ENCODE results near the gene LIME1.

Gene LIME1, protein sequence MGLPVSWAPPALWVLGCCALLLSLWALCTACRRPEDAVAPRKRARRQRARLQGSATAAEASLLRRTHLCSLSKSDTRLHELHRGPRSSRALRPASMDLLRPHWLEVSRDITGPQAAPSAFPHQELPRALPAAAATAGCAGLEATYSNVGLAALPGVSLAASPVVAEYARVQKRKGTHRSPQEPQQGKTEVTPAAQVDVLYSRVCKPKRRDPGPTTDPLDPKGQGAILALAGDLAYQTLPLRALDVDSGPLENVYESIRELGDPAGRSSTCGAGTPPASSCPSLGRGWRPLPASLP

DNA sequence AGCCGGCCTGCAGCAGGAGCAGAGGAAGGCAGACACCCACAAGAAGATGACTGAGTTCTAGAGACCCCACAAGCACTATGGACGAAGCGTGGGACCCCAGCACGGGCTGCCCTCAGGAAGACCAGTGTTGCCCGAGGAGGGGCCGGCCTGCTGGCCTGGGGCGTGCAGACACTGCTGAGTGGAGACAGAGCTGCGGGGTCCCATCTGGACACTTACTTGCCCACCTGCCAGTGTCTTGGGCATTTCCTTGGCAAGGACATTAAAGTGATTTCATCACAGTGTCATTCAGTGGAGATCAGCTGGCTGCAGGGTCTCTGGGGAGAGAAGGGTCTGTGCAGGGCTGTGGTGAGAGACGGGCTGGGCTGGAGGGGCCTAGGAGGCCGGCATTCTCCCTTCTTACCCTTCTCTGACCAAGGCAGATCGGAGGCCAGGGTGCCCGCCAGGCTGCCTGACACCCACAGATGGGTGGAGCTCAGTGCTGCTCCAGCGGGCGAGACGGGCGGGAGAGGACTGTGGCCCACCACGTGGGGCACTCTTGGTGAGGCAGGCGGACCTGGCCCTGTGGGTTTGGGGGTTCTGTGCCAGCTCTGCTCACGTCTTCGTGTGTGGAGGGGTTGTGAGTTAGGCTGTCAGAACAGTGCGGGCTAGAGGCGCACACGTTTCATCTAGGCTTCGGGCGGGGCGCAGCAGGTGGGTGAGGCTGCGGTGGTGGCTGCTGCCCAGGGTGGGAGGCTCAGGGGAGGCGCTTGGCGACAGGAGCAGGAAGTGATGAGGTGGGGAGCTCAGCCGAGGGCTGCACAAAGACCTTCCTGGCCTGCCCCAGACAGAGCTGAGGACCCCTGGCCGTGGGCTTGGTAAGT is at the start of gene LIME1:
Gene LIME1 (plus strand): TSS at position 806 of the 860 bp plus-strand sequence. CDS start 886 bp downstream, outside the sequence.
- DNase-seq (ENCODE audit: low read depth in 2 of 2) = no peak

DNA sequence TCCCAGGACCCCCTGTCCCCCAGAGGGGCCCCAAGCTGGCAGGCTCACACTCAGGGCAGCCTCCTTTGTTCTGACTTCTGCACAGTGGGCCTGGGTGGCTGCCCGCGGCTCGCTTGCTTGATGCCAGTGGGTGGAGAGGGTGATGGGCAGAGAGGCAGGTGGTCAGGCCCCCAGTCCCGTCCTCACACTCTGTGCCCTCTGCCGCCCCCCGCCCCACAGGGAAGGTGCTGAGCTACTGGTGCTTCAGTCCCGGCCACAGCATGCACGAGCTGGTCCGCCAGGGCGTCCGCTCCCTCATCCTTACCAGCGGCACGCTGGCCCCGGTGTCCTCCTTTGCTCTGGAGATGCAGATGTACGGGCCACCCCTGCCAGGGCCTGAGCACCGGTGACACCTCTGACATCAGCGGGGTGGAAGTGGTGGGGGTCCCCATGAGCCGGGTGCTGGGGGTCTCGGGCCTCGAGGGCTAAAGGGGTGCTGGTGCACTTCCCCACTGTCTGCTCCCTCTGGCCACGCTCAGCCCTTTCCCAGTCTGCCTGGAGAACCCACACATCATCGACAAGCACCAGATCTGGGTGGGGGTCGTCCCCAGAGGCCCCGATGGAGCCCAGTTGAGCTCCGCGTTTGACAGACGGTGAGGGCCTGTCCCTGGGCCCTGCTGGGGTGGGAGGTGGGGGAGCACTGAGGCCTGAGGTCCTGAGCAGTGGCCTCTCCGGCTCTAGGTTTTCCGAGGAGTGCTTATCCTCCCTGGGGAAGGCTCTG is 48.9 kb upstream of the LIME1 start:
- no peak for DNase-seq (ENCODE audit: low read depth in 2 of 2)

DNA sequence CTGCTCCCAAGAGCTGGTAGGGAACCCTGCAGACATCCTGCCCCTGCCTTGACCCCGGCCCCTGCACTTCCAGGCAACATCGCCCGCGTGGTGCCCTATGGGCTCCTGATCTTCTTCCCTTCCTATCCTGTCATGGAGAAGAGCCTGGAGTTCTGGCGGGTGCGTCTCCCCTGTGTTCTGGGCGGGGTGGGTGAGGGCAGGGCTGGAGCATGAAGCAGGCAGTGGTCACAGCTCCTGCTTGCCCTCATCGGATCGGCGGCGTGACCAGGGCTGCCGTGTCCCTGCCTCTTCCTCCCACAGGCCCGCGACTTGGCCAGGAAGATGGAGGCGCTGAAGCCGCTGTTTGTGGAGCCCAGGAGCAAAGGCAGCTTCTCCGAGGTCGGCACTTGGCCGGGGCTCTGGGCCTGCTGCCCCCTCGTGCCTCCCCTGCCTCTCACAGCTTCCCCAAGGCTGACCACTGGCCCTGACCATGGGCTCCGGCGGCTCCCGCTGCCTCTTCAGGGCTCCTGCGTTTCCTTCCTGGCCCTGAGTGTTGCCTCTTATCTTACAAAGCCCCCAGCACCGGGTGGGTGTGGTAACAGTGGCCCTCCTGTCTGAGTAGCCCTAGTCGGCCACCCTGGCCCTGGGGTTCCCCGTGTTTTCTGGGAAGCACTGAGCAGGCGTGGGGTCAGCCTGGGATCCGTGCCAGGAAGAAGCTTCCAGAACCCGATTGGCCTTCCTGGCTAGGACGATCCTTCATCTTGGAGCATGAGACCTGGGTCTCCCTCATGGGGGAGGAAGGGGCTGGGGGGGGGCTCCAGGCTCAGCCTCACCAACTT is 48.0 kb upstream of the LIME1 start:
- no peak for DNase-seq (ENCODE audit: low read depth in 2 of 2)

DNA sequence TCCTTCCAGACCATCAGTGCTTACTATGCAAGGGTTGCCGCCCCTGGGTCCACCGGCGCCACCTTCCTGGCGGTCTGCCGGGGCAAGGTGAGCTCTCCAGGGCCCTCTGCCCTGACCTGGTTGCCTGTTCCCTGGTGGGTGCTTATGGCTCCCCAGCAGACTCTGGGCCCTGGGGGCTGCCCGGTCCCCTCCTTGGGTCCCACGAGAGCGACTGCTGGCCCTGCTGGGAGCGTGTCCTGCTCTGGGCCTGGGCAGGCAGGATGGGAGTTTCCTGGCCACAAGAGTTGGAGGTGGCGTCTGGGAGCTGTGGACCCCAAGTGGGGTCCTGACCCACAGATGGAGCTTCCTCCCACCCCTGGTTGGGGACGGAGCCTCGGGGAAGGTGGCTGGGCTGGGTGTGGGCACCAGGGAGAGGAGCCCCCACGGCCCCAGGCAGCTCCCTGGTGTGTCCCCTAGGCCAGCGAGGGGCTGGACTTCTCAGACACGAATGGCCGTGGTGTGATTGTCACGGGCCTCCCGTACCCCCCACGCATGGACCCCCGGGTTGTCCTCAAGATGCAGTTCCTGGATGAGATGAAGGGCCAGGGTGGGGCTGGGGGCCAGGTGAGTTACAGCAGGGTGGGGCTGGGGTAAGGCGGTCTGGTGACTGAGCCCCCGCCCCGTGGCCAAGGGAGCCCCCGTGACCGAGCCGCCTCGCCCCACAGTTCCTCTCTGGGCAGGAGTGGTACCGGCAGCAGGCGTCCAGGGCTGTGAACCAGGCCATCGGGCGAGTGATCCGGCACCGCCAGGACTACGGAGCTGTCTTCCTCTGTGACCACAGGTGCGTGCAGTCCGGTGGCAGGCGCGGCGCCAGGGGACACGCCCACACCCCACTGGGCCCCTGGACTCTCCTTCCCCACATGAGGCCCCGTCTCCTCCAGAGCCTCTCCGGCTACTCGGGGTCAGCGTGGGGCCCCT is 47.1 kb upstream of the LIME1 start:
- DNase-seq (ENCODE audit: low read depth in 2 of 2) = no peak

DNA sequence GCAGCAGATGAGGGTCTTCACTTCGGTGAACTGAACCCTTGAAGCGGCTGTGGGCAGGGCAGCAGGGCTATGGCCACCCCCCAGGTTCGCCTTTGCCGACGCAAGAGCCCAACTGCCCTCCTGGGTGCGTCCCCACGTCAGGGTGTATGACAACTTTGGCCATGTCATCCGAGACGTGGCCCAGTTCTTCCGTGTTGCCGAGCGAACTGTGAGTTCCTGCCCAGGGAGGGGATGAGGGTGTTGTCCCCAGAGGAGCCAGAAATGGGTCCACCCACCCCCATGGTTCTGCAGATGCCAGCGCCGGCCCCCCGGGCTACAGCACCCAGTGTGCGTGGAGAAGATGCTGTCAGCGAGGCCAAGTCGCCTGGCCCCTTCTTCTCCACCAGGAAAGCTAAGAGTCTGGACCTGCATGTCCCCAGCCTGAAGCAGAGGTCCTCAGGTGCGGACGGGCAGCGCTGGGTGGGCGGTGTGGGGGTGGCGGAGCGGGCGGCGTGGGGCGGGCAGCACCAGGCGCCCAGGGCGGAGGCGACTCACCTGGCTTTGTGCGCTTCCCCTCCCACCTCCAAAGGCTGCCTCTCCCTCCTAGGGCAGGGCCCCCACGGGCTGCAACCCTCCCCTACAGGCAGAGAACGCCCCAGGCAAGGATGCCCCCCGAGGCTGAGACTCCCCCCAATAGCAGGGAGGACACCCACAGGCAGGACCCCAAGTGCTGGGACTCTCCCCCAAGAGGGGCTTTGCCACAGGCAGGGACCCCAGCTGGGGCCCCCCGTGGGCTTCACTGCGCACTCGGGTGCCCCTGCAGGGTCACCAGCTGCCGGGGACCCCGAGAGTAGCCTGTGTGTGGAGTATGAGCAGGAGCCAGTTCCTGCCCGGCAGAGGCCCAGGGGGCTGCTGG is 46.2 kb upstream of the LIME1 start:
- DNase-seq (ENCODE audit: low read depth in 2 of 2) = no peak

DNA sequence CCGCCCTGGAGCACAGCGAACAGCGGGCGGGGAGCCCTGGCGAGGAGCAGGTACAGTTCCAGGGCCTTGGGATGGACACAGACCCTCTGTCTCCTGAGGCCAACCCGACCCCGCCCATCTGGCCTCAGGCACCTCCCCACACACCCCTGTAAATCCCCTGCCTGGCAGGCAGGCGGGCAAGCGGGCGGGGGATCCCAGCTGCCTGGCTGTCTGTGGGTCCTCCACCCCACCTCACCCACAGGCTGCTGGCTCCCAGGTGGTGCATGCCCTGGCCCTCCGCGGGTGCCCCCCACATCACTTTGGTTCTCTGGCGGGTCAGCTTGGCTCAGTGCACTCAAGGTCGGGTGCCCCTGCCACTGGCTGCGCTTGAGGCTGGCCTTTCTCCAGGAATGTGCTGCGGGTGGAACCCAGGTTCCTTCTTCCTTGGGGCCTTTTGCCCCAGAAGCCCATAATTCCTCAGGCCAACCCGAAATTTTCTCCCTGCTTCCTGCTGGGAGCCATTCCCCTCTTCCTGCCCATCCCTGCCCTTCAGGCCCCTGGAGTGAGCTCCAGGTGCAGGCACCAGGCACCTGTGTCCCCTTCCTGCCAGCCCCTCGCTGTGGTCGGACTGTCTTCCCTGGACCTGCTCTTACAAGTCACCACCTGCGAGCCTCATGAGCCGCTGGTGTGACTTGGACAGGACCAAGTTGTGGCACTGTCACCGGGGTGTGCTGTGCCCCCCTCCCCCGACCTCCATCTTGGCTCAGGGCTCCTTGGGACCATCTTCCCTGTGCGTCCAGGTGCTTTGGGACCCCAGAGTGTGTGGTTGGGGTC is 45.4 kb upstream of the LIME1 start:
- no peak for DNase-seq (ENCODE audit: low read depth in 2 of 2)

DNA sequence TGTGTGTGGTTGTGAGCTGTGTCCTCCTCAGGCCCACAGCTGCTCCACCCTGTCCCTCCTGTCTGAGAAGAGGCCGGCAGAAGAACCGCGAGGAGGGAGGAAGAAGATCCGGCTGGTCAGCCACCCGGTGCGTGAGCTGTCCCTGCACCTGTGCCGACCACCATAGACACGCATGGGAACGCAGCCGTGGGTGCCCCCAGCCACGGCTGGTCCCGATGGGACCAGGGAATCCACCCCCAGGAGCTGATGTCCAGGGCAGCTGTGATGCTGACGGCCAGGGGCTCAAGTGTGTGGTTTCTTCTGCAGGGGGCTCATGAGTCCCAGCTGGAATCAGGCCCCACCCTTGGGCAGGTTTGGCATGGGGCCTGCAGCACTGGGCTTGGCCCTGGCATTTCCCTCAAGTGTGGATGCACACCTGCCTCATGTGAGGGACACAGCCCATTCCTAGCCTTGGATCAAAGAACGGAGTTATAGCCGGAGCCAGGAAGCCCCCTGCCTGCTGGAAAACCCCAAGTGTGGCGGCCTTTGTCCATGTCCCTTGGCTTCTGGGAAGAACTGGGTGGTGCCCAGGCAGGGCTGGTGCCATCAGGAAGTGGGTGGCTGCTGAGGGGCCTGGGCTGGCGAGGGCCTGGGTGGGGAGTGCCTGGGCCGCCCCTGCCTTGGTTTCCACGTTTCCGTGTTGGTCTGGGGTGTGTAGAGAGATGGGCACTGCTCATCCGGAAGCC is 44.6 kb upstream of the LIME1 start:
- DNase-seq (ENCODE audit: low read depth in 2 of 2) = no peak

DNA sequence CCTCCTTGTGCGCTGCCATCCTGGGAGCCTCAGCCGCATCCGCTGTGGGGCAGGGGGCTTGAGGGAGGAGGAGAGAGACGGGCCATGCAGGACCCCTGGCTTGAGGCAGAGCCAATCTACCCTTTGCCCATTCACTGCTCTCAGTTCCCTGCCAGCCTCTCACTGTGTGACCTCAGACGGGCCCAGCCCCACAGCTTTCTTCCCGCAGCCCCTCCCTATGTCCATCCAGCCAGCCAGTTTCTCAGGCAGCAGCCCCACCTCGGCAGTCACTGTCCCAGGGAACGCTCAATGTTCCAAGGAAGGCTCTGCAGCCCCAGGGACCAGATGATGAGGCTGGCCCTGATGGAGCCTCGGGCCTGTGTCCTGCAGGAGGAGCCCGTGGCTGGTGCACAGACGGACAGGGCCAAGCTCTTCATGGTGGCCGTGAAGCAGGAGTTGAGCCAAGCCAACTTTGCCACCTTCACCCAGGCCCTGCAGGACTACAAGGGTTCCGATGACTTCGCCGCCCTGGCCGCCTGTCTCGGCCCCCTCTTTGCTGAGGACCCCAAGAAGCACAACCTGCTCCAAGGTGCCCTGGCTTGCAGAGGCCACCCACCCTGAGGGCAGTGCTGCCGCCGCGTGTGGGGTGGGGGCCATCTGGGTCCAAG is 43.9 kb upstream of the LIME1 start:
- DNase-seq (ENCODE audit: low read depth in 2 of 2) = no peak

DNA sequence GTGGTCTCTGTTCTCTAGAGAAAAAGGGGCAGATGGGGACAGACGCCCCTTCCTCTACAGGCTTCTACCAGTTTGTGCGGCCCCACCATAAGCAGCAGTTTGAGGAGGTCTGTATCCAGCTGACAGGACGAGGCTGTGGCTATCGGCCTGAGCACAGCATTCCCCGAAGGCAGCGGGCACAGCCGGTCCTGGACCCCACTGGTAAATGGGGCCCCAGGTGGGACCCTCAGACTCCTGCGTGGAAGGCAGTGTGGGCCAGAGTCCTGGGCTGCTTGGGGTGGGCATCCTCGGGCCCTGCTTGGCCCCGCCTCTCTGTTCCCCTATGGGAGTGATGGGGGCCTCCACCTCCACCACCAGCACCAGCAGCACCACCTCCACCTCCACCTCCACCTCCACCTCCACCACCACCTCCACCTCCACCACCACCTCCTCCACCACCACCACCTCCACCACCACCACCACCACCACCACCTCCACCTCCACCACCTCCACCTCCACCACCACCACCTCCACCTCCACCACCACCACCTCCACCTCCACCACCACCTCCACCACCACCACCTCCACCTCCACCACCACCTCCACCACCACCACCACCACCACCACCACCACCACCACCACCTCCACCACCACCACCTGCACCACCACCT is 43.3 kb upstream of the LIME1 start:
- no peak for DNase-seq (ENCODE audit: low read depth in 2 of 2)

DNA sequence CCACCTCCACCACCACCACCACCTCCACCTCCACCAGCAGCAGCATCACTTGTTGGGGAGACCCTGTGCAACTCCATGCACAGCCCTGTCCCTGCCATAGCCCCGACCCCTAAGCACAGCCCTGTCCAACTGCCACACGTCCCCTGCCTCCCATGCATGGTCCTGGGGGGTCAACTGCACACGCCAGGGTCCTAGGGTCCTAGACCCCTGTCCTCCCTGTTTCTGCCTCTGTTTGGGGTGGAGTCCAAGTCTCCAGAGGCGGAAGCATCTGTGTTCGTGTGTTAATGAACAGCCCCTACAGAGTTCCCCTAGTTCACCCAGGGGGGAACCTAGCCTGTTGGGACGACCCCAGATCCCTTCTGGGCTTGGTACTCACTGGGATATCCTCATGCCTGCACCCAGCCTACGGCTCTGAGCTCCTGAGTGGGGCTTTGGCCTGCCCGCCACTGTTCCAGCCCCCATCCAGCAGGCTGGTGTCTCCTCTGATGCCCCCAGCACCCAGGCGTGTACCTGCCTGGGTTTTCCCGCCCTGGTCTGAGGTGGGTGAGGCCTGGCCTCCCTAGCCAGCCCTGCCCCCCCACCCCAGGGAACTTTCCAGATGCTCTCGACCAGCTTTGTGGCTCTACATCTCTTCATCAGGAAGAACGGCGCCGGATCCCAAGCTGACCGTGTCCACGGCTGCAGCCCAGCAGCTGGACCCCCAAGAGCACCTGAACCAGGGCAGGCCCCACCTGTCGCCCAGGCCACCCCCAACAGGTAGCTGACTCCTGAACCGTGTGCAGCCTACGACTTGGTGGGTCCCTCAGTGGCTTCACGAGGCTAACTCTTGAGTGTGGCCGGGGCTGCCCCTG is 42.5 kb upstream of the LIME1 start:
- DNase-seq (ENCODE audit: low read depth in 2 of 2) = no peak

DNA sequence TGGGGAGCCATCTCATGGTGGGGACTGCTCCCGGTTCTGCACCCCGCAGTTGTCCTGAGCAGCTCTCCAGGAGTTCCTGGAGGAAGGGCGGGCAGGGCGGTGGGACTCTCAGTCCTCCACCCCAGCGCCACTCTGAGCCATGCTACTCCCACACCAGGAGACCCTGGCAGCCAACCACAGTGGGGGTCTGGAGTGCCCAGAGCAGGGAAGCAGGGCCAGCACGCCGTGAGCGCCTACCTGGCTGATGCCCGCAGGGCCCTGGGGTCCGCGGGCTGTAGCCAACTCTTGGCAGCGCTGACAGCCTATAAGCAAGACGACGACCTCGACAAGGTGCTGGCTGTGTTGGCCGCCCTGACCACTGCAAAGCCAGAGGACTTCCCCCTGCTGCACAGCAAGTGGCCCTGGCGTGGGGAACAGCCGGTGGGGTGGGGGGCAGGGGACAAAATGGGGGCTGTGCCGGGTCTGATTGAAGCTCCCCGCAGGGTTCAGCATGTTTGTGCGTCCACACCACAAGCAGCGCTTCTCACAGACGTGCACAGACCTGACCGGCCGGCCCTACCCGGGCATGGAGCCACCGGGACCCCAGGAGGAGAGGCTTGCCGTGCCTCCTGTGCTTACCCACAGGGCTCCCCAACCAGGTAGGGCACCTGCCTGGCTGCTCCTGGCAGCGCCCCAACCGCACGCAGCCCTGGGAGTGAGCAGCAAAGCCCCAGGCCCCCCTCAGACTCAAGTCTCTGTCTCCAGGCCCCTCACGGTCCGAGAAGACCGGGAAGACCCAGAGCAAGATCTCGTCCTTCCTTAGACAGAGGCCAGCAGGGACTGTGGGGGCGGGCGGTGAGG is 41.7 kb upstream of the LIME1 start:
- no peak for DNase-seq (ENCODE audit: low read depth in 2 of 2)

DNA sequence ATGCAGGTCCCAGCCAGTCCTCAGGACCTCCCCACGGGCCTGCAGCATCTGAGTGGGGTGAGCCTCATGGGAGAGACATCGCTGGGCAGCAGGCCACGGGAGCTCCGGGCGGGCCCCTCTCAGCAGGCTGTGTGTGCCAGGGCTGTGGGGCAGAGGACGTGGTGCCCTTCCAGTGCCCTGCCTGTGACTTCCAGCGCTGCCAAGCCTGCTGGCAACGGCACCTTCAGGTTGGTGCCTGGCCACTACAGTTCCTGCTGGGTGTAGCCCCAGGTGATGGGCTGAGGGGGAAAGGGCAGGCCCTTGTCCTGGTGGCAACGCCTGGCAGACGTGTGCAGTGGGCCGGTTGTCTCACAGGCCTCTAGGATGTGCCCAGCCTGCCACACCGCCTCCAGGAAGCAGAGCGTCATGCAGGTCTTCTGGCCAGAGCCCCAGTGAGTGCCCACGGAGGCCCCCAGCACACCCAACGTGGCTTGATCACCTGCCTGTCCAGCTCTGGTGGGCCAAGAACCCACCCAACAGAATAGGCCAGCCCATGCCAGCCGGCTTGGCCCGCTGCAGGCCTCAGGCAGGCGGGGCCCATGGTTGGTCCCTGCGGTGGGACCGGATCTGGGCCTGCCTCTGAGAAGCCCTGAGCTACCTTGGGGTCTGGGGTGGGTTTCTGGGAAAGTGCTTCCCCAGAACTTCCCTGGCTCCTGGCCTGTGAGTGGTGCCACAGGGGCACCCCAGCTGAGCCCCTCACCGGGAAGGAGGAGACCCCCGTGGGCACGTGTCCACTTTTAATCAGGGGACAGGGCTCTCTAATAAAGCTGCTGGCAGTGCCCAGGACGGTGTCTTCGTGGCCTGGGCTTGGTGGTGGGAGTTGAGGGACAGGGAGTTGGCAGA is 40.8 kb upstream of the LIME1 start:
- no peak for DNase-seq (ENCODE audit: low read depth in 2 of 2)

DNA sequence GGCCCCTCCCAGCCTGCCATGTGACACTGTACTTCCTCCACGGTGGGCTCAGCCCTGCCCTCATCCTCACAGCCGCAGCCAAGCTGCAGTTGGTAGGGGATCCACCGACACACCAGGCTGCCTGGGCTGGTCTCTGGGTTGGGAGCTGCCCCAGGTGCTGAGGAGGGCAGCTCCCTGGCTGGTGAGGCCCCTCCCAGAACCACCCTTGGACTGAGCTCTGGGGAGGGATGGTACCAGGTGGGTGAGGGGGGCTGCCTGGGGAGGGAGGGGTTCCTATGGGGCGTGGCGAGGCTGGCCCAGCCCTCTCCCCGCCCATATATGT is 40.2 kb upstream of the LIME1 start:
- no peak for DNase-seq (ENCODE audit: low read depth in 2 of 2)
